GM19463 (cell line): ENCODE data around the gene POLR2L.

Source experiments
- ATAC-seq: cut with Tn5 transposase; IDR thresholded peaks from one replicate; pipeline ENCODE4 v1.9.1; 2021; ENCODE audit warnings: mild to moderate bottlenecking, moderate library complexity; ENCODE audit not compliant: unreplicated experiment

POLR2L gene

GRCh38 chr11:839875-840617 is 2.3 kb downstream of the POLR2L start:
- ATAC-seq = no peak

GRCh38 chr11:839280-839623 is 3.1 kb downstream of the POLR2L start:
- no peak for ATAC-seq

- no peak for ATAC-seq
Observed at GRCh38 chr11:838441-839279, 3.7 kb downstream of the POLR2L start.

- no peak for ATAC-seq
Observed at GRCh38 chr11:837990-838307, 4.4 kb downstream of the POLR2L start.

- ATAC-seq = no peak
Observed at GRCh38 chr11:837189-837989, 4.9 kb downstream of the POLR2L start.

- ATAC-seq = no peak
Observed at GRCh38 chr11:836700-837099, 5.6 kb downstream of the POLR2L start.

- ATAC-seq = no peak
Observed at GRCh38 chr11:836274-836673, 6.1 kb downstream of the POLR2L start.

- ATAC-seq = no peak
Observed at GRCh38 chr11:834371-835316, 7.7 kb downstream of the POLR2L start.

- ATAC-seq = no peak
Observed at GRCh38 chr11:833849-834311, 8.4 kb downstream of the POLR2L start.

GRCh38 chr11:833114-833791 is 9.1 kb downstream of the POLR2L start:
- peak; percentile 27 for ATAC-seq

GRCh38 chr11:832529-833113 is 9.7 kb downstream of the POLR2L start, which contains the start of gene CD151:
CD151 (plus strand) TSS chr11:832952; CDS start chr11:836070, 3,118 bp downstream.
- ATAC-seq = peak; percentile 57

- no peak for ATAC-seq
Observed at GRCh38 chr11:831961-832528, 10.3 kb downstream of the POLR2L start.

- no peak for ATAC-seq
Observed at GRCh38 chr11:831118-831864, 11.0 kb downstream of the POLR2L start.

GRCh38 chr11:830295-831117 is 11.8 kb downstream of the POLR2L start:
- no peak for ATAC-seq

- no peak for ATAC-seq
Observed at GRCh38 chr11:829847-830294, 12.5 kb downstream of the POLR2L start.

- ATAC-seq = no peak
Observed at GRCh38 chr11:829176-829846, 13.0 kb downstream of the POLR2L start.
